Globus pallidus (tissue), 1 donor: Measurements from ENCODE around the gene RET.

Source experiments
- DNase-seq: peaks from one replicate; pipeline ENCODE4 v3.0.0-alpha.2; 2015; ENCODE audit warnings: low spot score

Gene RET

GRCh38 chr10:43062402-43063160 lies 14.3 kb upstream of the RET start:
- DNase-seq, result no peak

- no peak for DNase-seq
Measured at GRCh38 chr10:43064331-43065075, 12.4 kb upstream of the RET start.

- DNase-seq, result no peak
Measured at GRCh38 chr10:43065234-43065633, 11.6 kb upstream of the RET start.

DNA sequence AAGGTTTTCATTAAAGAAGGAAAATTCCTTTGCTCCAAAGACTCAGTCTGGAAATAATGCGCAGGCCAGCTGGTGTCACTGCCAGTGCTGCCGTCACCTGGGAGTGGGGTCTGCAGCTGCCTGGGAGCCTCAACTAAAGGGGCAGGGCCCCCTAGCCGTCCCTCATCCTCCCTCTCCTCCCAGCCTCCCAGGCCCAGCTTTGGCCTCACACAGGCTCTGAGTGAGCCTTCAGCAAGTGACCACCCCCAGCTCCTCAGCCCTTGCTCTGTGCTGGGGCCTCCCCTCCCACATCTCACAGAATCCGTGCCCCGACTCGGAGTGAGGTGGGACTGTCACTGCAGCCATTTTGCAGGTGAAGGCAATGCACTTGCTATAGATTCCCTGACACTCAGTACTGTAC lies 11.1 kb upstream of the RET start:
- no peak for DNase-seq

- DNase-seq, result no peak
Measured at GRCh38 chr10:43066481-43066880, 10.4 kb upstream of the RET start.

GRCh38 chr10:43067391-43068135 lies 9.3 kb upstream of the RET start:
- no peak for DNase-seq

DNA sequence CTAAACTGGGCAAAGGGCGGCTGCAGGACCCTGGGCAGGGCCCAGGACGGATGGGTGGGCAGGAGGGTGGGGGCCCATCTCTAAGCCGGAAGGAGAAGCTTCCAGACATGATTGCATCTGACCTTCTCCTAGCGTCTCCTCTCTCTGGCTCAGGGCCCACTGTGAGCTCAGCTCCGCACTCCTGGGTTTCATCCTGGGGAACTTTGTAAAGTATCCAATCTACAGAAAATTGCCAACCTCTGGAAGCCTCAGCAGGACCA lies 8.8 kb upstream of the RET start:
- no peak for DNase-seq

- DNase-seq, result no peak
Measured at GRCh38 chr10:43068471-43069210, 8.2 kb upstream of the RET start.

DNA sequence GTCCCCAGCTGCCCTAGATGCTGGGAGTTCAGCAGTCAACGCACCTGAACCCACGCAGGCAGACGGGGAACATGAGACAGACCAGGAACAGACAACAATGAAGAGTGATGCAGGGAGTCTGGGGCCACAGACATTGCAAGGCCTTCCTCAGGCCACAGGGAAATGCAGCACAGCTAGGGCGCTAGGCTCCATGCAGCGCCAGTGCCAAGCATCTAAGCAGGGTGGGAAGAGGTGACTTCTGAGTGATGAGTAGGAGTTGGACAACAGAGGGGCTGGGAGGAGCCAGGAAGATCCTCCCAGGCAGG lies 7.7 kb upstream of the RET start:
- DNase-seq, result no peak

DNA sequence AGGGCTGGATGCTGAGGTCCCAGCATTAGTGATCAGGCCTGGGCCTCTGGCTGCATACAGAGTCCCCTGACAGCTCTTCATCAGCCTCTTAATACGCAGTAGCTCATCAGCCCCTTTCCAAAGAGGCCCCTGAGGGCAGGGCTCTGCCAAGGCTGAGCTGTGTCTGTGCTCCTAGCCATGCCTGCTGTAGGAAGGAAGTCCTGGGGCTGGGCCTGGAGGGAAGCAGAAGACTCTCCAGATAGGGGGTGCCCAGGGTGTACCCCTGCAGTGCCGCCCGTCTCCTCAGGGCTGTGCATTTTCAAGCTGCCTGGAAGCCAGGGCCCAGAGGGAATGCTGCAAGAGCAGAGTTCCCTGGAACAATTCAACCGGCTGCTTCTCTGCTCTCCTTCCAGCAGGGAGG lies 7.3 kb upstream of the RET start:
- no peak for DNase-seq

GRCh38 chr10:43070121-43071085 lies 6.5 kb upstream of the RET start:
- no peak for DNase-seq

GRCh38 chr10:43071865-43072650 lies 4.8 kb upstream of the RET start:
- DNase-seq, result no peak

- DNase-seq, result no peak
Measured at GRCh38 chr10:43073191-43073590, 3.7 kb upstream of the RET start.

DNA sequence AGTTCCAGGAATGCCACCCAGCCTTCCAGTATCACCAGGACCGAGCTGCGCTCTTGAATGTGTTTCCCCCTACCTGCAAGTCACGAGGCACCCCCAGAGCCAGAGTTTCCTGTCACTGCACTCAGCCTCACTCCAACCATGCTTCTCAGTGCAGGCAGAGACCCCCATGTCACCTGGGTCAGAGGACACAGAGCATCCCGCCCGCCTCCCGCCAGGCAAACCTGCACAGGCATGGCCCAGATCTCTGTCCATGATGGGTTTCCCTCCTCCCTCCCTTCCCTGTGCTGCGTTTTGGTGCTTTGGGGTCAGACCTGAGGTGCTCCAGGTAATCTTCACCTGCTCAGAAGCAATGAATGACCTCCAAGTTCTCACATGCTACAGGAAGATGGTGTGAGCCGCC lies 3.1 kb upstream of the RET start:
- no peak for DNase-seq

DNA sequence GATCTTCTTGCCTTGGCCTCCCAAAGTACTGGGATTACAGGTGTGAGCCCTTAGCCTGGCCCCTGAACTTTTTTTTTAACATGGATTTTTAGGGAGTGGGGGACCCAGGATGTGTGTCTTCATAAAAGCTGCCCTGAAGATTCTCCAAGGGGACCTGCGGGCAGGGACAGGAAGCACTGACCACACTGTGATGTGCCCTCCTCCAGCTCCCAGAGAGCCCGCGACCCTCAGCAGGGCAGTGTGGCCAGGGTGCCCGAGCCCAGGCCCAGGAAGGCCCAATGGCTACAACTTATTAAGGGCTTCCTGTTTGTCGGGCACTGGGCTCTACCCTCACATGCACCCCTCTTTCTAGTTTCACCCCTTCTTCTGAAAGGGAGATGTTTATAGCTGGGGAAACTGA lies 2.5 kb upstream of the RET start:
- DNase-seq, result no peak

GRCh38 chr10:43074827-43075611 lies 1.9 kb upstream of the RET start:
- DNase-seq, result no peak

DNA sequence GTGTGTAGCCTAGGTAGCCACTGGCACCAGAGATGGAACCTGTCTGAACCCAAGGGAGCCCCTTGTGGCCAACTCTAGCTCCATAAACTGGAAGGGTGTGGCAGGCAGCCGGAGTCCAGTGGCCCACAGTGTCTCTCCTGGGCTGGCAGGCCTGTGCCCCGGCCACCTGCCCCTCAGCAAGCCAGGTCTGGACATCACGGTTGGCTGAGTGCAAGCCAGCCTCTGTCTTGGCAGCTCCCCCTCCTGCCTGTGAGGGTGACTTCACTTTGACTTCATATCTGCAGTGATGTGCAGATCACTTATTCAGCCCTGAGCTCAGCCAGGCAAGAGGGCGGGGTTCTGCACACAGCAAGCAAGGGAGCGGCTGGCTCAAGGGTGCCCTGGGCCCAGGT lies 1.3 kb upstream of the RET start:
- DNase-seq, result no peak

GRCh38 chr10:43076311-43076875 lies 476 bp upstream of the RET start:
- DNase-seq, result no peak

GRCh38 chr10:43077421-43078171 lies 727 bp downstream of the RET start:
- no peak for DNase-seq
